ENCODE results near the gene TCOF1. TPM values are rescaled to one million over a fixed set of nuclear protein-coding genes. Genes with fewer than 3 reads are reported as not detected.

The TCOF1 gene
- total RNA-seq, 4 donors from 2014 or later: 32.1 to 64.8 (median 38.7) TPM

DNA sequence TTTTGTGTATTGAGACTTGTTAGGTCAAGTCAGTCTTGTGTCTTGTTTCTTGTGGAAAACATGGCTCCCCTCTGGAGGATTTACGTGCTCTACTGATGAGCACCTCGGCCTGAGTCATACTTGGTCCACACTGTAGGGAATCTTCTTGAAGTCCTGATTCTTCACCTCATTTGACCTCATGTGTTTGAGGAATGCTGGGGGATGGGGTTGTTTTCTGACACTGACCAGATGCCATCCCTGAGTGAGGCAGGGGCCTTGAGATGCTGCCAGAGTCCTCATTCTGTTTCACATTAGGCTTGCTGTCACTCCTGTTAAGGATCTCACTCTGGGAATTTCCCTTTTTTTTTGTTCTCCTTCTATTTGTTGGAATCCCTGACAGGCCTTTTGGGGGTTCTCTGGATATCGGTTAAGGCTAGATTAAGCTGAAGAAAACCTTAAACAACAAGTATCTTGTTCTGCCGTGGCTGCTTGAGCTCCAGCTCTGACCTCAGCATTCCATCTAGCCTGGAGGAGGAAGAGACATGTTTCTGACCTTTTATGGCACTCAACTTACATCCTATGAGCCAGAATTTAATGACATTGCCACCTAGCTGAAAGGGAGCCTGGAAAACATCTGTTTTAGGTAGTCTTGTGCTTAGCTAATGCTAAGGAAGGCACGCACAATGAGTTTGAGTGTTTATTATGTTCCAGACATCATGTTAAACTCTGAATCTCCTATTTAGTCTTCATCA, 20.6 kb downstream of the TCOF1 start:
- 48 to 53% methylated on average over 5 of the region's 5 CpGs for WGBS, 2 donors
- DNase-seq (ENCODE audit: low spot score in 2 of 2): no peak
- H3K9me3 ChIP-seq: no peaks in the 10 kb centered on the region
- TF ChIP-seq, protein P1, sequence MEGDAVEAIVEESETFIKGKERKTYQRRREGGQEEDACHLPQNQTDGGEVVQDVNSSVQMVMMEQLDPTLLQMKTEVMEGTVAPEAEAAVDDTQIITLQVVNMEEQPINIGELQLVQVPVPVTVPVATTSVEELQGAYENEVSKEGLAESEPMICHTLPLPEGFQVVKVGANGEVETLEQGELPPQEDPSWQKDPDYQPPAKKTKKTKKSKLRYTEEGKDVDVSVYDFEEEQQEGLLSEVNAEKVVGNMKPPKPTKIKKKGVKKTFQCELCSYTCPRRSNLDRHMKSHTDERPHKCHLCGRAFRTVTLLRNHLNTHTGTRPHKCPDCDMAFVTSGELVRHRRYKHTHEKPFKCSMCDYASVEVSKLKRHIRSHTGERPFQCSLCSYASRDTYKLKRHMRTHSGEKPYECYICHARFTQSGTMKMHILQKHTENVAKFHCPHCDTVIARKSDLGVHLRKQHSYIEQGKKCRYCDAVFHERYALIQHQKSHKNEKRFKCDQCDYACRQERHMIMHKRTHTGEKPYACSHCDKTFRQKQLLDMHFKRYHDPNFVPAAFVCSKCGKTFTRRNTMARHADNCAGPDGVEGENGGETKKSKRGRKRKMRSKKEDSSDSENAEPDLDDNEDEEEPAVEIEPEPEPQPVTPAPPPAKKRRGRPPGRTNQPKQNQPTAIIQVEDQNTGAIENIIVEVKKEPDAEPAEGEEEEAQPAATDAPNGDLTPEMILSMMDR (IDR thresholded peaks at IDR 0.05): no peak
- no peak for TF ChIP-seq POLR2A (IDR thresholded peaks at IDR 0.05)
- no peak for TF ChIP-seq EP300 (IDR thresholded peaks at IDR 0.05)
- H3K27ac ChIP-seq: no peak overlapping the region
- H3K4me1 ChIP-seq: no peaks in the 10 kb centered on the region
- H3K27me3 ChIP-seq: no peaks in the 10 kb centered on the region
- H3K4me3 ChIP-seq: no peak overlapping the region
- H3K36me3 ChIP-seq: peaks cover 2 to 100% (median 63%) of the 10 kb centered on the region in 3 donors

DNA sequence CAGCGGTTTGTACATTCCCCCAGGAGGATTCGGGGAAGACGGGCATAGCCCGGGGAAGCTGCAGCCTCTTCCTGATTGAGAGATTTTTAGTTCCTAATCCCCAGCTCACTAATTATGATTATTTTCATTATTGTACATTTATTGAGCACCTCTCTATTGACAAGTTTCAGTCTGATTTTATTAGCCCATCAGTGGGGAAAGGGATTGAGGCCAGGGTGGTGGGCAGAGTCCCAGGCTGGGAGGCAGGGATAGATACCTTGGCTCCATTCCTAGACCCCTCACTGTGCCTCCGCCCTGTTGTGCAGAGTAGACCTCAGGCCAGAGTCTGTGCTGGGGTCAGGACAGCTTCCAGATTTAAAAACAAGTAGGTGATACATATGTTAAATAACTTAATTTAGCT, 27.2 kb downstream of the TCOF1 start:
- H3K36me3 ChIP-seq: peaks cover 0 to 100% (median 50%) of the 10 kb centered on the region in 3 donors
- no peak overlapping the region for H3K4me3 ChIP-seq
- no peak overlapping the region for H3K27ac ChIP-seq
- 83 to 89% methylated on average over 5 of the region's 5 CpGs for WGBS, 2 donors
- DNase-seq (ENCODE audit: low spot score in 2 of 2): no peak
- TF ChIP-seq EP300 (IDR thresholded peaks at IDR 0.05): no peak
- TF ChIP-seq, protein P1 (IDR thresholded peaks at IDR 0.05): no peak
- no peak for TF ChIP-seq POLR2A (IDR thresholded peaks at IDR 0.05)
- H3K27me3 ChIP-seq: no peaks in the 10 kb centered on the region
- H3K4me1 ChIP-seq: no peaks in the 10 kb centered on the region
- H3K9me3 ChIP-seq: no peaks in the 10 kb centered on the region

DNA sequence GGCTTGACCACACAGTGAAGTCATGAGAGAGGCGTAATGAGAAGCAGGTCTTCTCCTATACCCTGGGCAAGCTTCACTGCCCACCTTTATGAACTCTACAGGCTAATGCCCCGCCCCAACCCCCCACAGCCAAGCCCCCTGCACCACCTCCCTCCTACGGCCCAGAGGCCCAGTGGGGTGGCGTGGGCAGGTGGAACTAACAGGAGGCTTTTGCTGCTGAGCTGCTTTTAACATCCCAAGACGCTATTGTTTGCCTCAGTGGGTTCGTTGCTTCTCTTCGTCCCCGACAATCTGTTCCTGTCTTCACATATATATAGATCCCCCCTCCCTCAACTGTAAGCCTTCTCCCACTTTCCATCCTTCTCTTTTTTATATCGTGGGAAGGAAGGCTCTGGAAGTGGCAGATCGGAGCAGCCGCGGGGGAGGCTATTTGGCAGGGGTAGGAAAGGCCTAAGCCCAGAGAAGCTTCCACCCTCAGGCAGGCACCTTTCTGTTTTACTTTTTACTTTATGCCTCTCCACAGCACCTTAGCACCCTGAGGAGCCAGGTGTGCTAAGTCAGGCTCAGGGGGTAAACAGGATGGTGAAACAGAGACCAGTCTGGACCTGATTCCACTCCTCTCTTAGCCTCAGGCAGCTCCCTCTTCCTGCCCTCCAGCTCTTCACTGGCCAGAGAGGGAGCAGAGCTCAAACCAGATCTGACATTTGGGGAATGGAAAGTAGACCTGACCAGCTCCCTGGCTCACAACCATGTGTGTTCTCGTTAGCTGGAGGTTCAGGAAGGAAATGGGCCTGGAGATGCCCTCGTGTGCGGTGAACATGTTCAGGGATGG, 28.7 kb downstream of the TCOF1 start:
- H3K27ac ChIP-seq: no peak overlapping the region
- H3K36me3 ChIP-seq: peaks cover 0 to 100% (median 36%) of the 10 kb centered on the region in 3 donors
- no peak for TF ChIP-seq POLR2A (IDR thresholded peaks at IDR 0.05)
- TF ChIP-seq EP300 (IDR thresholded peaks at IDR 0.05): no peak
- TF ChIP-seq, protein P1 (IDR thresholded peaks at IDR 0.05): no peak
- H3K4me3 ChIP-seq: no peak overlapping the region
- DNase-seq (ENCODE audit: low spot score in 2 of 2): no peak
- no peaks in the 10 kb centered on the region for H3K9me3 ChIP-seq
- H3K4me1 ChIP-seq: no peaks in the 10 kb centered on the region
- H3K27me3 ChIP-seq: no peaks in the 10 kb centered on the region
- 78% methylated on average over 15 of the region's 15 CpGs for WGBS, 2 donors

DNA sequence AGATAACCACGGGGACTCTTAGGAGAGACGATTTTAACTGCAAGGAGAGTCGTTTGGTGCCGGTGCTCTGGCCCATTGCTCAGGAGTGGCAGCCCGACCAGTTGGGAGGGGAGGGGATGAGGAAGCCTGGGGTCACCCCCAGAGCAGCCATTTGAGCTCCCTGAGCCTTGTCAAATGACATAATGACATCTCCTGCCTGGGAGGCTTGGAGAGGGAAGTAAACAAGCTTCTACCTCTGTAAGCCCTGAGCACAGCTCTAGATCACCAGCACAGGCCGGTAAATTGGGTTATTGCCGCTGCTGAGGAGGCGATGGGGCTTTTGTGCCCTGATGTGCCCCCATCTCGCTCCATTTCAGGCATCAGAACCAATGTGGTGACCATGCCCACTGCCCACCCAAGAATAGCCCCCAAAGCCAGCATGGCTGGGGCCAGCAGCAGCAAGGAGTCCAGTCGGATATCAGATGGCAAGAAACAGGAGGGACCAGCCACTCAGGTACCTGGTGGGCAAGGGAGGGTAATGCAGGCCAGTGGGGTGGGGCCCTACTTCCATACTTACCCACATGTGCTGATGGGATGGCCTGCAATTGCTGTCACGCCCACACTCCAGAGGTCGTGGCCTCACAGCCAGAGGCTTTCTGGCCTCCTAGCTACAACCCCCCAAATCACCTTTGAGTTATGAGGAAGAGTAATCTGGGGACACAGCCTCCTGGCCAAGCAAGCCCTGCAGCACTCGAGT, 32.2 kb downstream of the TCOF1 start:
- H3K4me3 ChIP-seq: no peak overlapping the region
- H3K27ac ChIP-seq: no peak overlapping the region
- H3K4me1 ChIP-seq: no peaks in the 10 kb centered on the region
- H3K9me3 ChIP-seq: no peaks in the 10 kb centered on the region
- no peaks in the 10 kb centered on the region for H3K27me3 ChIP-seq
- no peak for DNase-seq (ENCODE audit: low spot score in 2 of 2)
- TF ChIP-seq, protein P1 (IDR thresholded peaks at IDR 0.05): no peak
- TF ChIP-seq EP300 (IDR thresholded peaks at IDR 0.05) (no peak), POLR2A (IDR thresholded peaks at IDR 0.05) (no peak)
- 54 to 66% methylated on average over 11 to 13 of the region's 13 CpGs for WGBS, 2 donors
- peaks cover 0 to 100% (median 17%) of the 10 kb centered on the region in 3 donors for H3K36me3 ChIP-seq

Measured in tibial nerve (tissue), 4 donors.